ENCODE data around the gene CHCHD2. TPM values are rescaled to one million over a fixed set of nuclear protein-coding genes. Genes with fewer than 3 reads are reported as not detected.

The CHCHD2 gene
- total and polyA plus RNA-seq, 2 of the 8 experiments (the other 6 are each of a cell fraction or from before 2014, with no cell fraction given): 112 to 300 TPM

GRCh38 chr7:56087445-56087844 is 18.8 kb downstream of the CHCHD2 start:
- no peak overlapping the region for H2AFZ ChIP-seq (ENCODE audit: low read length)
- ChIA-PET POLR2A (ENCODE audit: partially characterized antibody) (interaction anchor here (1.0 to 1.5 kb wide), 4 partner anchors 9 to 36 kb away, joined by 3 to 5 read pairs (median 4); partner anchors contain the start of genes CCT6A, PSPH and SUMF2), CTCF (ENCODE audit: partially characterized antibody) (interaction anchor here (1.1 kb wide), 1 partner anchor 13 kb away, joined by 3 read pairs; no protein-coding TSS in a partner anchor)
- H2BK20ac ChIP-seq (ENCODE audit: low read length): no peak overlapping the region
- H2BK15ac ChIP-seq (ENCODE audit: low read length): no peak overlapping the region
- no peak overlapping the region for H4K8ac ChIP-seq (ENCODE audit: extremely low read depth, insufficient read depth, low read length)
- no peaks in the 10 kb centered on the region for H3K23me2 ChIP-seq (ENCODE audit: low read depth, low read length)
- no peak overlapping the region for H2BK5ac ChIP-seq (ENCODE audit: low read depth, low read length)
- H3K79me1 ChIP-seq (ENCODE audit: low read depth, low read length): no peaks in the 10 kb centered on the region
- H3K27ac ChIP-seq (ENCODE audit: low read depth, low read length): no peak overlapping the region
- H3K4me2 ChIP-seq (ENCODE audit: insufficient read depth in 1 of 2, low read depth in 2 of 2, low read length in 2 of 2): no peak overlapping the region
- H3K36me3 ChIP-seq (ENCODE audit: control insufficient read depth in 2 of 4, insufficient read depth in 4 of 4, low read length in 3 of 4): no peaks in the 10 kb centered on the region
- no peak overlapping the region for H3K18ac ChIP-seq (ENCODE audit: extremely low read depth, low read length)
- H3K79me2 ChIP-seq (ENCODE audit: control insufficient read depth in 1 of 2, insufficient read depth in 2 of 2, low read length in 2 of 2): no peaks in the 10 kb centered on the region
- no peak overlapping the region for H3K14ac ChIP-seq (ENCODE audit: insufficient read length)
- peaks cover 0 to 2% of the 10 kb centered on the region in 2 experiments for H4K20me1 ChIP-seq (replicated peaks in 1 of 2; ENCODE audit: control insufficient read depth in 1 of 2, insufficient read depth in 2 of 2, low read length in 2 of 2)
- no peaks in the 10 kb centered on the region for H3K9me3 ChIP-seq (ENCODE audit: insufficient read depth in 2 of 2, low read depth in 1 of 2, low read length in 1 of 2)
- no peaks in the 10 kb centered on the region; a peak in 2 of 7 replicates for H3K4me1 ChIP-seq (replicated peaks in 1 of 4; ENCODE audit: control insufficient read depth in 3 of 4, insufficient read depth in 4 of 4, low read length in 3 of 4)
- no peak overlapping the region for H3K56ac ChIP-seq (replicated peaks; ENCODE audit: insufficient read length, low read depth, low read length)
- 84% methylated on average over 15 of the region's 16 CpGs; no CpG with 5 or more reads in 1 of the 2 experiments for WGBS, 2 experiments (ENCODE audit: extremely low coverage in 1 of 2, insufficient coverage in 1 of 2, insufficient read length in 1 of 2, insufficient replicate concordance in 2 of 2, low coverage in 1 of 2, low lambda C conversion rate in 2 of 2, missing lambda C conversion rate in 1 of 2)
- FAIRE-seq: no peak
- DNase-seq (ENCODE audit: low read depth in 1 of 2, low spot score in 2 of 2): no peak
- no peak overlapping the region for H2AK5ac ChIP-seq (ENCODE audit: low read depth, low read length)
- no peak overlapping the region for H3K4me3 ChIP-seq (ENCODE audit: extremely low read depth in 1 of 4, insufficient read depth in 2 of 4, low read depth in 3 of 4, low read length in 4 of 4)
- no peak overlapping the region for H2BK120ac ChIP-seq (replicated peaks; ENCODE audit: low read depth, low read length)
- no peak overlapping the region for H3K4ac ChIP-seq (replicated peaks; ENCODE audit: insufficient read length, low read depth, low read length)
- H4K5ac ChIP-seq (ENCODE audit: insufficient read length, low read depth, low read length): no peak overlapping the region
- H3K27me3 ChIP-seq (replicated peaks in 1 of 4; ENCODE audit: control insufficient read depth in 3 of 4, extremely low read depth in 1 of 4, insufficient read depth in 3 of 4, low read length in 3 of 4): no peaks in the 10 kb centered on the region
- no peak overlapping the region for H3K9ac ChIP-seq (replicated peaks in 1 of 4; ENCODE audit: extremely low read depth in 1 of 4, low read depth in 3 of 4, low read length in 3 of 4)
- H3K23ac ChIP-seq (ENCODE audit: insufficient read length): no peak overlapping the region
- H2BK12ac ChIP-seq (ENCODE audit: low read depth, low read length): no peak overlapping the region
- no peak overlapping the region for H4K91ac ChIP-seq (replicated peaks; ENCODE audit: insufficient read length, low read length)
- TF ChIP-seq KDM1A (IDR thresholded peaks at IDR 0.05; ENCODE audit: borderline replicate concordance, low read length) (no peak), TAF7 (optimal IDR thresholded peaks at IDR 0.05; ENCODE audit: borderline replicate concordance, low read depth, low read length) (no peak), TBP (IDR thresholded peaks at IDR 0.05; ENCODE audit: low read depth, low read length) (no peak), BRCA1 (IDR thresholded peaks at IDR 0.05; ENCODE audit: low read depth, low read length) (no peak), PHF8 (conservative IDR thresholded peaks at IDR 0.05; ENCODE audit: low read depth, low read length) (no peak), SAP30 (IDR thresholded peaks at IDR 0.05; ENCODE audit: insufficient read depth, insufficient replicate concordance, low read length) (no peak), E2F6 (IDR thresholded peaks at IDR 0.05) (no peak), ATF2 (IDR thresholded peaks at IDR 0.05; ENCODE audit: low read length) (no peak), CREB1 (IDR thresholded peaks at IDR 0.05) (no peak), RAD21 (IDR thresholded peaks at IDR 0.05 in 1 of 2, conservative IDR thresholded peaks at IDR 0.05 in 1 of 2; ENCODE audit: low read depth in 2 of 2, low read length in 2 of 2) (no peak), JUND (IDR thresholded peaks at IDR 0.05; ENCODE audit: low read length) (no peak), SIRT6 (IDR thresholded peaks at IDR 0.05; ENCODE audit: low read length) (no peak)

Measured in H1 (cell line).